Glutamatergic neuron (in vitro differentiated cells): ENCODE results near the gene RBM4. TPM values are rescaled to one million over a fixed set of nuclear protein-coding genes. Genes with fewer than 3 reads are reported as not detected.

Experiments
- DNase-seq: peaks from one replicate; pipeline ENCODE4 v3.0.0; 2022
- H3K27ac Mint-ChIP-seq: one replicate; pipeline ENCODE4 v1.8.0; 2020; ENCODE audit warnings: mild to moderate bottlenecking, mixed read lengths, inconsistent platforms; ENCODE audit not compliant: unreplicated experiment
- H3K27me3 Mint-ChIP-seq: one replicate; pipeline ENCODE4 v1.8.0; 2020; ENCODE audit warnings: mild to moderate bottlenecking, moderate library complexity, mixed read lengths, inconsistent platforms; ENCODE audit not compliant: unreplicated experiment
- H3K36me3 Mint-ChIP-seq: one replicate; pipeline ENCODE4 v1.8.0; 2020; ENCODE audit warnings: mild to moderate bottlenecking, mixed read lengths, inconsistent platforms; ENCODE audit not compliant: unreplicated experiment
- H3K4me1 Mint-ChIP-seq: one replicate; pipeline ENCODE4 v1.8.0; 2020; ENCODE audit warnings: mild to moderate bottlenecking, low read depth, mixed read lengths, inconsistent platforms; ENCODE audit not compliant: unreplicated experiment
- H3K4me3 Mint-ChIP-seq: one replicate; pipeline ENCODE4 v1.8.0; 2020; ENCODE audit warnings: mild to moderate bottlenecking, mixed read lengths, inconsistent platforms; ENCODE audit not compliant: unreplicated experiment
- H3K9me3 Mint-ChIP-seq: one replicate; pipeline ENCODE4 v1.8.0; 2020; ENCODE audit warnings: mild to moderate bottlenecking, moderate library complexity, mixed read lengths, inconsistent platforms; ENCODE audit not compliant: unreplicated experiment
- total RNA-seq: library from RNA; stranded (reverse); fragmentation: NEBNext Ultra II Directional; extraction: Animal tissue kit (Norgen Biotek cat#: 25700); gene quantifications from one replicate; pipeline ENCODE4 v1.2.1, GENCODE V29; 2021; ENCODE audit not compliant: unreplicated experiment
- TF ChIP-seq, protein P1 (sequence below): fragments of 200-600 bp; sonication (generic); IDR thresholded peaks from one replicate; pipeline ENCODE4 v1.5.0; 2021; ENCODE audit not compliant: partially characterized antibody, unreplicated experiment

RBM4 gene
- total RNA-seq, 1 donor from 2014 or later, result 244 TPM

DNA sequence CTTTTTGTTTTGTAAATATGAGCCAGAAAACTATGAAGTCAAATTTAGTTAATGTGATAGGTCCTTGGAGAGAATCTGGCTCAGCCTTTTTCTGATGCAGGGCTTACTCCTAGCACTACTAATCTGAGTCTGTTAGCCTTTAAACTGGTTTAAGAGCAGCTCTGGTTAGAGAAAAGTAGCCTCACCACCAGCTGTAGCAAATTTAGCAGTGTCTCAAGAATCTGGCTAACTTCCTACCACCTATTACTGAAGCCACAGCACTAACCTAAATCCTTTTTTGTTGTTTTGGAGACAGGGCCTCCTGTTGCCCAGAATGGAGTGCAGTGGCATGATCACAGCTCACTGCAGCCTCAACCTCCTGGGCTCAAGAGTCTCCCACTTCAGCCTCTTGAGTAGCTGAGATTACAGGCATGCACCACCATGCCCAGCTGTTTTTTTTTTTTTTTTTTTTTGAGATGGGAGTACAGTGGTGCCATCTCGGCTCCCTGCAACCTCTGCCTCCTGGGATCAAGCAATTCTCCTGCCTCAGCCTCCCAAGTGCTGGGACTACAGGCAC, 25.3 kb downstream of the RBM4 start:
- Mint-ChIP-seq H3K27me3 (peaks cover 2% of the 10 kb centered on the region), H3K4me3 (no peak overlapping the region), H3K36me3 (no peaks in the 10 kb centered on the region), H3K27ac (no peak overlapping the region), H3K4me1 (peaks cover 4% of the 10 kb centered on the region), H3K9me3 (peaks cover 1% of the 10 kb centered on the region)
- TF ChIP-seq, protein P1, sequence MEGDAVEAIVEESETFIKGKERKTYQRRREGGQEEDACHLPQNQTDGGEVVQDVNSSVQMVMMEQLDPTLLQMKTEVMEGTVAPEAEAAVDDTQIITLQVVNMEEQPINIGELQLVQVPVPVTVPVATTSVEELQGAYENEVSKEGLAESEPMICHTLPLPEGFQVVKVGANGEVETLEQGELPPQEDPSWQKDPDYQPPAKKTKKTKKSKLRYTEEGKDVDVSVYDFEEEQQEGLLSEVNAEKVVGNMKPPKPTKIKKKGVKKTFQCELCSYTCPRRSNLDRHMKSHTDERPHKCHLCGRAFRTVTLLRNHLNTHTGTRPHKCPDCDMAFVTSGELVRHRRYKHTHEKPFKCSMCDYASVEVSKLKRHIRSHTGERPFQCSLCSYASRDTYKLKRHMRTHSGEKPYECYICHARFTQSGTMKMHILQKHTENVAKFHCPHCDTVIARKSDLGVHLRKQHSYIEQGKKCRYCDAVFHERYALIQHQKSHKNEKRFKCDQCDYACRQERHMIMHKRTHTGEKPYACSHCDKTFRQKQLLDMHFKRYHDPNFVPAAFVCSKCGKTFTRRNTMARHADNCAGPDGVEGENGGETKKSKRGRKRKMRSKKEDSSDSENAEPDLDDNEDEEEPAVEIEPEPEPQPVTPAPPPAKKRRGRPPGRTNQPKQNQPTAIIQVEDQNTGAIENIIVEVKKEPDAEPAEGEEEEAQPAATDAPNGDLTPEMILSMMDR, result no peak
- no peak for DNase-seq

DNA sequence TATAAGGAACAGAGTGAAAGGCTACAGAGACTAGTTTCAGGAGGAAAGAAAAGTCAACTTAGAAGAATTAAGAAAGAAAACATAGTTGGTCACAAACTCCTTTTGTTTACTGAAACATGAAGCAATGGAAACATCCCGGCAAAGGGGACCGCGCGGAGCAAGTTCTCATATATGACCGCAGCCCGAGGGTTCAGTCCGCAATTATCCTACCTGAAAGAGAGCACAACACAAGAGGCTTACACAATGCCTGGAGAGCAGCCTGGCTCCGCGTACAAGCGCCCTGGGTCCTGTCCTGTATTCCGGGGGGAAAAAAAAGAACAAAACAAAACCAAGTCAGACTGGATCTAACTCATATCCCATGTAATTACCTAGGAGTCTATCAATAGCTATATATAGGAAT, 26.9 kb downstream of the RBM4 start:
- H3K27me3 Mint-ChIP-seq, result no peaks in the 10 kb centered on the region
- H3K4me1 Mint-ChIP-seq, result peaks cover 5% of the 10 kb centered on the region
- TF ChIP-seq, protein P1, result no peak
- DNase-seq, result no peak
- no peak overlapping the region for H3K27ac Mint-ChIP-seq
- no peaks in the 10 kb centered on the region for H3K36me3 Mint-ChIP-seq
- peaks cover 1% of the 10 kb centered on the region for H3K9me3 Mint-ChIP-seq
- no peak overlapping the region for H3K4me3 Mint-ChIP-seq

- no peak overlapping the region for H3K27ac Mint-ChIP-seq
- H3K9me3 Mint-ChIP-seq, result peaks cover 2% of the 10 kb centered on the region
- H3K4me3 Mint-ChIP-seq, result no peak overlapping the region
- H3K27me3 Mint-ChIP-seq, result peaks cover 2% of the 10 kb centered on the region
- DNase-seq, result no peak
- peaks cover 10% of the 10 kb centered on the region for H3K4me1 Mint-ChIP-seq
- TF ChIP-seq, protein P1, result no peak
- no peaks in the 10 kb centered on the region for H3K36me3 Mint-ChIP-seq
Observed at GRCh38 chr11:66670816-66671215, 32.3 kb downstream of the RBM4 start.

- Mint-ChIP-seq H3K36me3 (no peaks in the 10 kb centered on the region), H3K27me3 (peaks cover 13% of the 10 kb centered on the region), H3K9me3 (peaks cover 8% of the 10 kb centered on the region), H3K4me1 (peaks cover 15% of the 10 kb centered on the region), H3K27ac (no peak overlapping the region), H3K4me3 (peak overlapping the region; percentile 72)
- no peak for DNase-seq
- TF ChIP-seq, protein P1, result no peak
Observed at GRCh38 chr11:66674964-66675602, 36.6 kb downstream of the RBM4 start.

DNA sequence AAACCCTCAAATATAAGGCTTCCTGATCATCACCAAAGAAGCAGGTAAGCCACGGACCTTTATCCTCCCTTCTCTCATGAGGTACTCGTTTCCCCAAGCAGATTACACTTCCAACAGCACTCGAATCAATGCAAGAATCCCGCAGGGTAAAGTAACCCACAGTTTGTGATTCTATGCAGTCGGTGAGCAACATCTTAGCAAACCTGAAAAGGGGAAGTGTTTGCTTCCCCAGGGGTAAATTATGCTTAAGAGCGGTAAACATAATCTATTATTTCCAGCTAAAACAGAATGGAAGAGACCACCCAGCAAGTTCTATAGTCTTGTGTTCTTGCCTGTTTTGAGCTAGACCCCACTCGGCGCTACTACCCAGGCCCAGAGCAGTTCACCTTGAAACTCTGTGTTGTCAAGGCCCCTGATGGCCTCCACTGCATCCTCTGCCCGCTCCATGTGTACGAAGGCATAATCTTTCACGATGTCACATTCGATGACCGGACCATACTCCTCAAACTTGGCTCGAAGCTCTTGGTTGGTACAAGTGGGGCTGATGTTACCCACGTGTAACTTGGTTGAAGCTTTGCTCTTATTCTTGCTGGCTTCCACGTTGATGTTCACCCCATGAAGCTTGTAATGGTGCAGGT, 37.9 kb downstream of the RBM4 start:
- H3K27me3 Mint-ChIP-seq, result peaks cover 11% of the 10 kb centered on the region
- H3K27ac Mint-ChIP-seq, result peak overlapping the region; percentile 35
- no peaks in the 10 kb centered on the region for H3K36me3 Mint-ChIP-seq
- peaks cover 15% of the 10 kb centered on the region for H3K4me1 Mint-ChIP-seq
- TF ChIP-seq, protein P1, result no peak
- peak overlapping the region; percentile 98 for H3K4me3 Mint-ChIP-seq
- peaks cover 12% of the 10 kb centered on the region for H3K9me3 Mint-ChIP-seq
- no peak for DNase-seq
